ENCODE measurements around the gene NCOA3.
A peak's percentile ranks its signal among the peaks of the same experiment; 100 is the strongest.

NCOA3 gene

GRCh38 chr20:47484303-47484702 lies 17.4 kb upstream of the NCOA3 start:
- no peak overlapping the region for H3K27ac ChIP-seq
- H3K9ac ChIP-seq, result no peak overlapping the region
- H3K4me2 ChIP-seq, result no peak overlapping the region
- no peak overlapping the region for H2AFZ ChIP-seq (ENCODE audit: low read depth)
- H4K20me1 ChIP-seq (ENCODE audit: insufficient read depth), result no peaks in the 10 kb centered on the region
- no peak for TF ChIP-seq CTCF (conservative IDR thresholded peaks at IDR 0.05; ENCODE audit: low read depth, low read length)
- no peak overlapping the region for H3K4me3 ChIP-seq (IDR thresholded peaks at IDR 0.05; ENCODE audit: insufficient read depth, low read depth, low read length)
- H3K27me3 ChIP-seq (ENCODE audit: insufficient read depth, low read depth), result no peaks in the 10 kb centered on the region
- H3K4me1 ChIP-seq (ENCODE audit: low read depth, poor library complexity, severe bottlenecking), result peaks cover 52% of the 10 kb centered on the region
- no peaks in the 10 kb centered on the region for H3K36me3 ChIP-seq (ENCODE audit: insufficient read depth)
- no peaks in the 10 kb centered on the region for H3K79me2 ChIP-seq (ENCODE audit: insufficient read depth, low read depth)

GRCh38 chr20:47487175-47487917 lies 14.3 kb upstream of the NCOA3 start:
- Histone ChIP-seq H3K4me3 (IDR thresholded peaks at IDR 0.05; ENCODE audit: insufficient read depth, low read depth, low read length) (no peak overlapping the region), H3K27me3 (ENCODE audit: insufficient read depth, low read depth) (no peaks in the 10 kb centered on the region), H2AFZ (ENCODE audit: low read depth) (peak overlapping the region; percentile 53), H4K20me1 (ENCODE audit: insufficient read depth) (no peaks in the 10 kb centered on the region), H3K27ac (peak overlapping the region; percentile 81), H3K4me1 (ENCODE audit: low read depth, poor library complexity, severe bottlenecking) (peaks cover 66% of the 10 kb centered on the region), H3K36me3 (ENCODE audit: insufficient read depth) (no peaks in the 10 kb centered on the region), H3K79me2 (ENCODE audit: insufficient read depth, low read depth) (no peaks in the 10 kb centered on the region), H3K4me2 (peak overlapping the region; percentile 69), H3K9ac (peak overlapping the region; percentile 33; the same call in 1 of the 2 replicates)
- no peak for TF ChIP-seq CTCF (conservative IDR thresholded peaks at IDR 0.05; ENCODE audit: low read depth, low read length)

GRCh38 chr20:47489448-47489872 lies 12.2 kb upstream of the NCOA3 start:
- H3K4me2 ChIP-seq, result no peak overlapping the region; the same call in 1 of the 2 replicates

DNA sequence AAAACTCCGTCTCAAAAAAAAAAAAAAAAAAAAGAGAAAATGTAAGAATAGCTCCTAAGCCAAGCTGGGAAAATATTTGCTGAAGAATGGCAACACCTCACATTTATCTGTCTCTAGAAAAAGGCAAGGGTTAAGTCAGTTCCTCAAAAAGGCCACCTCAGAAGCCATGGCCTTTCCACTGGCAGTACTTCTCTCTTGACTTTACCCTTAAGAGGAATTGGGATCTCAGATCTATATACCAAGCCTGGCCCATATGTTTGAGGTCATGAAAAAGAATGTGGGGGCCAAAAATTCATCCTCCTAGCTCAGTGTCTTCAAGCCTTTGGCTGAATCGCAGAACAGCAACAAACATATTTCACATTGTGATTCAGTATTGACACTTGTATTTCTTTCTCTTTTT lies 10.9 kb upstream of the NCOA3 start:
- Histone ChIP-seq H2AFZ (ENCODE audit: low read depth) (no peak overlapping the region), H3K4me1 (ENCODE audit: low read depth, poor library complexity, severe bottlenecking) (peaks cover 82% of the 10 kb centered on the region), H3K4me3 (IDR thresholded peaks at IDR 0.05; ENCODE audit: insufficient read depth, low read depth, low read length) (no peak overlapping the region), H3K9ac (no peak overlapping the region), H3K79me2 (ENCODE audit: insufficient read depth, low read depth) (no peaks in the 10 kb centered on the region), H3K27me3 (ENCODE audit: insufficient read depth, low read depth) (no peaks in the 10 kb centered on the region), H4K20me1 (ENCODE audit: insufficient read depth) (no peaks in the 10 kb centered on the region), H3K36me3 (ENCODE audit: insufficient read depth) (no peaks in the 10 kb centered on the region), H3K4me2 (no peak overlapping the region), H3K27ac (no peak overlapping the region)
- TF ChIP-seq CTCF (conservative IDR thresholded peaks at IDR 0.05; ENCODE audit: low read depth, low read length), result no peak

More at GRCh38 chr20:47489448-47489872, 12.2 kb upstream of the NCOA3 start:
- Histone ChIP-seq H3K79me2 (ENCODE audit: insufficient read depth, low read depth) (no peaks in the 10 kb centered on the region), H3K4me1 (ENCODE audit: low read depth, poor library complexity, severe bottlenecking) (peaks cover 84% of the 10 kb centered on the region), H3K27ac (no peak overlapping the region), H3K27me3 (ENCODE audit: insufficient read depth, low read depth) (no peaks in the 10 kb centered on the region), H2AFZ (ENCODE audit: low read depth) (no peak overlapping the region), H3K36me3 (ENCODE audit: insufficient read depth) (no peaks in the 10 kb centered on the region), H3K4me3 (IDR thresholded peaks at IDR 0.05; ENCODE audit: insufficient read depth, low read depth, low read length) (no peak overlapping the region), H4K20me1 (ENCODE audit: insufficient read depth) (no peaks in the 10 kb centered on the region), H3K9ac (no peak overlapping the region)
- no peak for TF ChIP-seq CTCF (conservative IDR thresholded peaks at IDR 0.05; ENCODE audit: low read depth, low read length)
